OCI-LY1 (cell line): ENCODE measurements around the gene BRPF1.

Experiments used
- H2AFZ ChIP-seq: fragments of 200-600 bp; sonication (generic), shearing (Covaris generic); 2 replicates; pipeline ENCODE4 v1.6.0; 2014; ENCODE audit warnings: antibody characterized with exemption, mild to moderate bottlenecking, low read length
- H3F3A ChIP-seq: fragments of 200-600 bp; sonication (generic), shearing (Covaris generic); 2 replicates; pipeline ENCODE4 v1.6.0; 2014; ENCODE audit warnings: mild to moderate bottlenecking, antibody characterized with exemption, low read length, moderate library complexity; ENCODE audit not compliant: insufficient read depth
- H3K27ac ChIP-seq: fragments of 200-600 bp; sonication (generic); 2 replicates; pipeline ENCODE4 v1.5.1; 2014; ENCODE audit warnings: low read length, mixed run types, mild to moderate bottlenecking, low read depth; ENCODE audit not compliant: poor library complexity, severe bottlenecking
- H3K27me3 ChIP-seq: fragments of 200-600 bp; sonication (generic); 2 replicates; pipeline ENCODE4 v1.6.0; 2014; ENCODE audit warnings: antibody characterized with exemption, mild to moderate bottlenecking, low read length, moderate library complexity; ENCODE audit not compliant: insufficient read depth
- H3K36me3 ChIP-seq: fragments of 200-600 bp; sonication (generic); 2 replicates; pipeline ENCODE4 v1.6.1; 2014; ENCODE audit warnings: mild to moderate bottlenecking, antibody characterized with exemption, low read length, moderate library complexity, mixed read lengths; ENCODE audit not compliant: insufficient read depth
- H3K4me1 ChIP-seq: fragments of 200-600 bp; sonication (generic); 2 replicates; pipeline ENCODE4 v1.5.1; 2014; ENCODE audit warnings: mild to moderate bottlenecking, low read length, moderate library complexity; ENCODE audit not compliant: insufficient read depth, severe bottlenecking
- H3K4me2 ChIP-seq: fragments of 200-600 bp; sonication (generic), shearing (Covaris generic); 2 replicates; pipeline ENCODE4 v1.6.1; 2014; ENCODE audit warnings: low read length
- H3K4me3 ChIP-seq: fragments of 200-600 bp; sonication (generic); 2 replicates; pipeline ENCODE4 v1.5.1; 2014; ENCODE audit warnings: low read length, low read depth, mild to moderate bottlenecking, mixed read lengths; ENCODE audit not compliant: poor library complexity, severe bottlenecking
- H3K79me2 ChIP-seq: fragments of 200-600 bp; shearing (Covaris generic); 2 replicates; pipeline ENCODE4 v1.6.1; 2016; ENCODE audit warnings: mixed run types, low read length, mixed read lengths; ENCODE audit not compliant: insufficient read depth
- H3K9ac ChIP-seq: fragments of 200-600 bp; sonication (generic), shearing (Covaris generic); 2 replicates; pipeline ENCODE4 v1.6.1; 2014; ENCODE audit warnings: mild to moderate bottlenecking, low read length, mixed read lengths
- H3K9me2 ChIP-seq: fragments of 200-600 bp; sonication (generic), shearing (Covaris generic); 2 replicates; pipeline ENCODE4 v1.6.1; 2014; ENCODE audit warnings: low read depth, mild to moderate bottlenecking, low read length, mixed read lengths
- H3K9me3 ChIP-seq: fragments of 200-600 bp; shearing (Covaris generic); 2 replicates; pipeline ENCODE4 v1.6.1; 2014; ENCODE audit warnings: low read length, mixed read lengths
- H4K20me1 ChIP-seq: fragments of 200-600 bp; sonication (generic), shearing (Covaris generic); 2 replicates; pipeline ENCODE4 v1.6.0; 2016; ENCODE audit warnings: mild to moderate bottlenecking, low read length; ENCODE audit not compliant: insufficient read depth
- EZH2 ChIP-seq: fragments of 200-600 bp; sonication (generic), shearing (Covaris generic); IDR thresholded peaks from 2 replicates; pipeline ENCODE4 v1.8.0; 2017; ENCODE audit warnings: borderline replicate concordance, mixed run types, mild to moderate bottlenecking, antibody characterized with exemption, low read length, moderate library complexity, mixed read lengths
- TF ChIP-seq, protein P1 (sequence below): fragments of 200-600 bp; sonication (generic), shearing (Covaris generic); IDR thresholded peaks from 2 replicates; pipeline ENCODE4 v1.5.1; 2017; ENCODE audit warnings: mild to moderate bottlenecking, antibody characterized with exemption, low read length, moderate library complexity, mixed read lengths

BRPF1 gene

DNA sequence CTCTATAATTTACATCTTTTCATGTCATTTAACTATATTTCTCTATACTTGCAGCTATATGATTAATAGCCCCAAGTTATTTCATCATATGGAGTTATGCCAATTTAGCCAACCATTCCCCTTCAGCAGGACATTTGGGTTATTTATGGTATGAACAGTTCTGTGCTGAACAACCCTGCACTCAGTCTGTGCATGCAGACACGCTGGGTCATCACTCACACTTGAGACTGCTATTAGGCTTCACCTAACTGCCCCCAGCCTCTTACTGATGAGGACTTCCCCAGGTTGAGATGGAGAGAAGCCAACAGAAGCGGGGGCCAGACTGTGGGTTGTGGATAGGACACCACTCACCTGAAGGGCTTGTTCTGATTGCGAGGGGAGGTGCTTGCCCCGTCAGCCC lies 53.4 kb downstream of the BRPF1 start:
- TF ChIP-seq, protein P1, sequence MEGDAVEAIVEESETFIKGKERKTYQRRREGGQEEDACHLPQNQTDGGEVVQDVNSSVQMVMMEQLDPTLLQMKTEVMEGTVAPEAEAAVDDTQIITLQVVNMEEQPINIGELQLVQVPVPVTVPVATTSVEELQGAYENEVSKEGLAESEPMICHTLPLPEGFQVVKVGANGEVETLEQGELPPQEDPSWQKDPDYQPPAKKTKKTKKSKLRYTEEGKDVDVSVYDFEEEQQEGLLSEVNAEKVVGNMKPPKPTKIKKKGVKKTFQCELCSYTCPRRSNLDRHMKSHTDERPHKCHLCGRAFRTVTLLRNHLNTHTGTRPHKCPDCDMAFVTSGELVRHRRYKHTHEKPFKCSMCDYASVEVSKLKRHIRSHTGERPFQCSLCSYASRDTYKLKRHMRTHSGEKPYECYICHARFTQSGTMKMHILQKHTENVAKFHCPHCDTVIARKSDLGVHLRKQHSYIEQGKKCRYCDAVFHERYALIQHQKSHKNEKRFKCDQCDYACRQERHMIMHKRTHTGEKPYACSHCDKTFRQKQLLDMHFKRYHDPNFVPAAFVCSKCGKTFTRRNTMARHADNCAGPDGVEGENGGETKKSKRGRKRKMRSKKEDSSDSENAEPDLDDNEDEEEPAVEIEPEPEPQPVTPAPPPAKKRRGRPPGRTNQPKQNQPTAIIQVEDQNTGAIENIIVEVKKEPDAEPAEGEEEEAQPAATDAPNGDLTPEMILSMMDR, result no peak
- no peak for TF ChIP-seq EZH2
- Histone ChIP-seq H3K9me2 (no peaks in the 10 kb centered on the region), H3K9ac (no peak overlapping the region), H3K9me3 (no peaks in the 10 kb centered on the region), H3K4me1 (peaks cover 25% of the 10 kb centered on the region), H3K27ac (no peak overlapping the region), H3K79me2 (no peaks in the 10 kb centered on the region), H3K27me3 (no peaks in the 10 kb centered on the region), H2AFZ (no peak overlapping the region), H3K4me2 (no peak overlapping the region), H3F3A (no peaks in the 10 kb centered on the region), H3K36me3 (peaks cover 55% of the 10 kb centered on the region), H3K4me3 (no peak overlapping the region), H4K20me1 (no peaks in the 10 kb centered on the region)

DNA sequence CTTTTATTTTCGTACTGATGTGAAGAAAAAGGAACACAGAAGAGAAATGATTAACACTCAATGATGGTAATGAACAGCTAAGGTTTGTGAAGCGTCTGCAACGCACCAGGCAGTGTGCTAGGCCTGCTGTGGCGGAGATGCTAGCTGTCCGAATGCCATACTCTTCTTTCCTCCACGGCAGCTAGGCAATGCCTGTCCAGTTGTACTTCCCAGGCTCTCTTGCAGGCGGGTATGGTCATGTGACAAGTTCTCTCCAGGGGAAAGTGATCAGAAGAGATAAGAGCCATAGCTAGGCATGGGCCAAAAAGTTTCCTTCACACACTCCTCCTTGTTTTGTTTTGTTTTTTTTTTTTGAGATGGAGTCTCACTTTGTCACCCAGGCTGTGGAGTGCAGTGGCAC lies 54.1 kb downstream of the BRPF1 start:
- no peak for TF ChIP-seq EZH2
- TF ChIP-seq, protein P1, result no peak
- H3K36me3 ChIP-seq, result peaks cover 60% of the 10 kb centered on the region
- H3K9me3 ChIP-seq, result no peaks in the 10 kb centered on the region

DNA sequence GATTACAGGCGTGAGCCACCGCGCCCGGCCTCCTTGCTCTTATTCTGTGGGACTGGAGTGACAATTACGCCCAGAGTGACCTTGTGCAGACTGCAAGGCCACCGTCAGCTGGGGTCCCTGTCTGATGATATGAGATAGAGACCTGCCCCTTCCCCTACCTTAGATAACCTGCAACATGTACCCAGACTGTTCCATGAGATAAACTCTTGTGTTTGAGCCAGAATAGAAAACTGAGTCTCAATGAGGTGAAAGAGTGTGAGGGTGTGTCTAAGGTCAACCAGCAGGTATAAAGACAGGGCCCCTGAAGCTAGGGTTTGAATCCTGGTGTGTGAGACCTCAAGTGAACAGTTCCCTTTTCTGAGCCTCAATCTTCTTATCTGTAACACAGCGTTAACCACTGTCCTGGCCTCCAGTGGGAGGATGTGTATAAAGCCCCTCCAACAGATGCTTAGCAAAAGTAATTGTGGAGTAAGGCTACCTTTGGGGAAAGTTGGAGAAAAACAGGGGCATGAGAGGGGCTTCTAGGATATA lies 54.7 kb downstream of the BRPF1 start:
- no peak for TF ChIP-seq EZH2
- TF ChIP-seq, protein P1, result no peak

More for the DNA sequence above, 54.1 kb downstream of the BRPF1 start:
- Histone ChIP-seq H3K9ac (no peak overlapping the region), H3K79me2 (no peaks in the 10 kb centered on the region), H3K4me2 (no peak overlapping the region), H3K9me2 (no peaks in the 10 kb centered on the region), H3K4me3 (no peak overlapping the region), H4K20me1 (no peaks in the 10 kb centered on the region), H3K4me1 (peaks cover 19% of the 10 kb centered on the region), H3K27ac (no peak overlapping the region), H3K27me3 (no peaks in the 10 kb centered on the region), H3F3A (no peaks in the 10 kb centered on the region), H2AFZ (no peak overlapping the region)

More for the DNA sequence above, 54.7 kb downstream of the BRPF1 start:
- Histone ChIP-seq H3K4me2 (no peak overlapping the region), H3K4me3 (no peak overlapping the region), H3K79me2 (no peaks in the 10 kb centered on the region), H3F3A (no peaks in the 10 kb centered on the region), H3K9me2 (no peaks in the 10 kb centered on the region), H3K9me3 (no peaks in the 10 kb centered on the region), H3K27me3 (no peaks in the 10 kb centered on the region), H4K20me1 (no peaks in the 10 kb centered on the region), H3K36me3 (peaks cover 60% of the 10 kb centered on the region), H3K27ac (no peak overlapping the region), H2AFZ (no peak overlapping the region), H3K4me1 (peaks cover 17% of the 10 kb centered on the region), H3K9ac (no peak overlapping the region)
